K562 (cell line): ENCODE measurements around the gene PALMD. TPM values are rescaled to one million over a fixed set of nuclear protein-coding genes. Genes with fewer than 3 reads are reported as not detected.

Experiments used
- CCNT2 ChIP-seq: IDR thresholded peaks from 2 replicates; pipeline ENCODE4 v1.6.1; 2011; ENCODE audit warnings: borderline replicate concordance, low read depth, mild to moderate bottlenecking, moderate library complexity, mixed read lengths, low read length; ENCODE audit not compliant: insufficient read length; ENCODE audit errors: extremely low read depth
- CHD2 ChIP-seq: IDR thresholded peaks from 2 replicates; pipeline ENCODE4 v1.6.1; 2011; ENCODE audit warnings: low read depth, low read length
- DMBX1 ChIP-seq: fragments of 250-450 bp; sonication (Bioruptor Pico); IDR thresholded peaks from 2 replicates; pipeline ENCODE4 v1.8.0; 2022; ENCODE audit warnings: inconsistent platforms, mild to moderate bottlenecking, moderate library complexity, borderline replicate concordance
- ETV5 ChIP-seq: sonication (generic); formaldehyde crosslinking; IDR thresholded peaks from 2 replicates; pipeline ENCODE4 v1.4.0; 2020; ENCODE audit warnings: low read depth, mild to moderate bottlenecking, missing genetic modification reagents
- FOXA3 ChIP-seq, 2 experiments: fragments of 450-650 bp in 1 of 2; sonication (generic) in 1 of 2; formaldehyde crosslinking; IDR thresholded peaks in 1 of 2; conservative IDR thresholded peaks in 1 of 2; 2 replicates each; pipeline versions ENCODE4 v1.4.0 to v1.8.0; 2020 to 2022; ENCODE audit warnings: mild to moderate bottlenecking in 2 of 2, missing genetic modification reagents in 1 of 2
- GATAD2B ChIP-seq: fragments of 450-650 bp; IDR thresholded peaks from 2 replicates; pipeline ENCODE4 v1.6.1; 2017; ENCODE audit warnings: mild to moderate bottlenecking, borderline replicate concordance
- HDAC1 ChIP-seq, 2 experiments: fragments of 450-650 bp; IDR thresholded peaks; 2 replicates each; pipeline ENCODE4 v1.6.1; 2016 to 2017; ENCODE audit warnings: inconsistent platforms in 1 of 2, mild to moderate bottlenecking in 1 of 2, moderate library complexity in 1 of 2
- KLF16 ChIP-seq: IDR thresholded peaks from 2 replicates; pipeline ENCODE4 v1.6.1; 2016; ENCODE audit warnings: antibody characterized with exemption
- MAFK ChIP-seq: IDR thresholded peaks from 2 replicates; pipeline ENCODE4 v1.6.1; 2011; ENCODE audit warnings: low read length, improper control_type of control experiment
- MTA2 ChIP-seq: fragments of 450-650 bp; IDR thresholded peaks from 2 replicates; pipeline ENCODE4 v1.6.1; 2016; ENCODE audit warnings: low read depth
- NR2C1 ChIP-seq, 2 experiments: fragments of 450-650 bp; IDR thresholded peaks; 2 replicates each; pipeline ENCODE4 v1.6.1; 2017; ENCODE audit warnings: mild to moderate bottlenecking in 2 of 2, antibody characterized with exemption in 1 of 2, inconsistent platforms in 1 of 2, missing compliant biosample characterization in 1 of 2, missing genetic modification characterization in 1 of 2
- PML ChIP-seq: IDR thresholded peaks from 2 replicates; pipeline ENCODE4 v1.6.1; 2012; ENCODE audit warnings: low read length, inconsistent platforms
- SNAPC5 ChIP-seq: fragments of 250-450 bp; sonication (Bioruptor Pico); IDR thresholded peaks from 2 replicates; pipeline ENCODE4 v1.8.0; 2021; ENCODE audit warnings: moderate library complexity, mild to moderate bottlenecking, inconsistent platforms
- SP1 ChIP-seq: sonication (generic); formaldehyde crosslinking; IDR thresholded peaks from 2 replicates; pipeline ENCODE4 v1.8.1; 2022; ENCODE audit warnings: mild to moderate bottlenecking, missing genetic modification reagents
- TAF9B ChIP-seq: fragments of 450-650 bp; IDR thresholded peaks from 2 replicates; pipeline ENCODE4 v1.6.1; 2018; ENCODE audit warnings: mild to moderate bottlenecking; ENCODE audit not compliant: partially characterized antibody
- TOE1 ChIP-seq, 2 experiments: fragments of 450-650 bp in 1 of 2; sonication (generic) in 1 of 2; formaldehyde crosslinking in 1 of 2; IDR thresholded peaks; 2 replicates each; pipeline versions ENCODE4 v1.7.1 to v1.8.0; 2016 to 2022; ENCODE audit warnings: borderline replicate concordance in 2 of 2, mild to moderate bottlenecking in 2 of 2, antibody characterized with exemption in 1 of 2, inconsistent platforms in 1 of 2, low read depth in 1 of 2, missing genetic modification reagents in 1 of 2, moderate library complexity in 1 of 2
- U2AF1 ChIP-seq: fragments of 200-400 bp; formaldehyde crosslinking; optimal IDR thresholded peaks from 2 replicates; pipeline ENCODE3; 2017; ENCODE audit warnings: mild to moderate bottlenecking, low read depth, low read length, moderate library complexity
- ZNF253 ChIP-seq: fragments of 250-450 bp; sonication (Bioruptor Pico); conservative IDR thresholded peaks from 2 replicates; pipeline ENCODE4 v1.6.1; 2021; ENCODE audit warnings: mild to moderate bottlenecking
- ZNF609 ChIP-seq: sonication (generic); formaldehyde crosslinking; IDR thresholded peaks from 2 replicates; pipeline ENCODE4 v1.8.1; 2023; ENCODE audit warnings: missing genetic modification reagents, mild to moderate bottlenecking, borderline replicate concordance
- polyA plus RNA-seq, 8 experiments: library from polyadenylated mRNA; depleted of rRNA in 4 of 8; stranded (reverse) in 5 of 8; unstranded in 3 of 8; fragments of >200 nt; fragmentation: Nextera tagmentation in 2 of 8; fragmentation: Illumina TruSeq in 1 of 8; extraction: Ambion mirVana in 2 of 8; extraction: Trizol in 1 of 8; gene quantifications; 2 replicates each; pipeline versions ENCODE4 v1.2.1 to v1.2.3, GENCODE V29; 2011 to 2014; ENCODE audit warnings: inconsistent platforms in 1 of 8, missing spikeins in 1 of 8
- total RNA-seq, 7 experiments: library from RNA; depleted of rRNA in 6 of 7; stranded (reverse); fragments of >200 nt in 6 of 7; fragmentation: Illumina TruSeq in 2 of 7; extraction: Trizol in 2 of 7; gene quantifications; 2 replicates each; pipeline versions ENCODE4 v1.2.1 to v1.2.3, GENCODE V29; 2011 to 2021; ENCODE audit warnings: low replicate concordance in 1 of 7
- TF ChIP-seq, protein P1 (sequence below): fragments of 250-450 bp; sonication (Bioruptor Pico); IDR thresholded peaks from 2 replicates; pipeline ENCODE4 v1.5.0; 2021; ENCODE audit warnings: mild to moderate bottlenecking, moderate library complexity

Gene PALMD
- total and polyA plus RNA-seq, 9 of the 15 experiments (the other 6 are each of a cell fraction or from before 2014, with no cell fraction given), result 2.7 to 13.5 (median 5.4) TPM

GRCh38 chr1:99599678-99600175, 46.2 kb upstream of the PALMD start (continued):
- TF ChIP-seq NR2C1 (IDR thresholded peaks at IDR 0.05) (peak; percentile 64; the same call in 1 of the 2 replicates), NR2C1 (tag; IDR thresholded peaks at IDR 0.05) (peak; percentile 84), SP1 (CRISPR knock-in tag) (no peak), DMBX1 (peak; percentile 88), TAF9B (peak; percentile 62), CCNT2 (no peak), ZNF609 (CRISPR knock-in tag) (no peak), PML (peak; percentile 46; the same call in 1 of the 2 replicates), SNAPC5 (no peak), HDAC1 (IDR thresholded peaks at IDR 0.05) (peak in 1 of 2 experiments; percentile 81; a peak in 2 of 4 replicates), ZNF253 (CRISPR knock-in tag) (no peak), FOXA3 (CRISPR knock-in tag; conservative IDR thresholded peaks at IDR 0.05 in 1 of 2, IDR thresholded peaks at IDR 0.05 in 1 of 2) (peak in 1 of 2 experiments; percentile 78; a peak in 2 of 4 replicates), MTA2 (peak; percentile 69), MAFK (peak; percentile 28; the same call in 1 of the 2 replicates), KLF16 (peak; percentile 73), ETV5 (CRISPR knock-in tag) (peak; percentile 74; the same call in 1 of the 2 replicates), TOE1 (IDR thresholded peaks at IDR 0.05; ENCODE audit: borderline replicate concordance) (no peak), TOE1 (CRISPR knock-in tag; IDR thresholded peaks at IDR 0.05; ENCODE audit: borderline replicate concordance, low read depth) (no peak), CHD2 (peak; percentile 35; the same call in 1 of the 2 replicates), U2AF1 (no peak), GATAD2B (peak; percentile 55; the same call in 1 of the 2 replicates)
- TF ChIP-seq, protein P1, sequence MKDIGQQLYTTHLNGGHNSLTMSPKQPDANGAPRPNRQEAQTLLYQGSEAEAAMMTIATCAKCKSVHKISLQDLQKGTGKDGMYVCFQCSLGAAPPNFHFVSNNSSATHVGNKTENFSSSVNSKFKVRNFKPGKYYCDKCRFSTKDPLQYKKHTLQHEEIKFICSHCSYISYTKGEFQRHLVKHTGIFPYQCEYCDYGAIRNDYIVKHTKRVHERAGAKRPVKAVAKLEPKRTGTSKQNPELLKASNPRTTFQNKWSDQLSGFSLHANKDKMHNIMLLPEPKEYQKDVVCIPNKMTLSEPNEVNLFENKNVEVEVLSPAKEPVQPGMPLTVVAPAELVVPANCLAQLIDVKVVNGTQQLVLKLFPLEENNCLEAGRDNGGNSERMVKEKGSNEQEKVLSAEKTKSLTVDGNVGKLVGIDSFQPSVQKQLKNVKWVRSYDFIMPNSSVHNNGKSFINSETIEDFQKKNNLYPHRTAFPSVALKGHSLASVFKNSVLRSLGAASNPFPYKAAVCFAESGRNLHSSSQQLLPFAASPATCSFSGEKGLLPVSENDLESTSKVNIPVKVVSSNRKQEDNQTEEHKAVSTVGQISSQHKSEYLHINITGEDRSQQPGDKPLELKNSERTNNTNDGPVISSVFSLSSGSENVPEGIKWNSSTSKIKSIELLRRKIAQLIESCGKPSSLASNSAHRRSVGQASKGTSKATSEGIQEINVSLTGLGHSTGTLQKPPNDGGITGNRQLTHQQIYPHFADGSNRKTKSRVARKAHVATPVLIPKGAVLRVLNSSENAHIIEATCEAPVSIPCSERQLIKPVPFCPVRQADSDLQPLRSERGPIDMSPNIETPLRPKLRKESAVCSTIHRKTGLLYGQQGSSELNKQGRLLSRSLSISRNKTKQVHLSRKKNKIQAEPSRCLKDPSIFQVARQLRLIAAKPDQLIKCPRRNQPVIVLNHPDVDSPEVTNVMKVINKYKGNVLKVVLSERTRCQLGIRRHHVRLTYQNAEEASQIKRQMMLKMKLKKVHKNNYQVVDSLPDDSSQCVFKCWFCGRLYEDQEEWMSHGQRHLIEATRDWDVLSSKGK (CRISPR knock-in tag), result no peak
